AG09319 (cell line): Measurements from ENCODE around the gene SLC7A7.
"Not testable (repeated sequence)": the region's sequence is repeated elsewhere in the genome, so short reads cannot be mapped to it uniquely, and the experiment has no call there.

Experiments used
- DNase-seq: peaks from one replicate; pipeline ENCODE4 v3.0.0-alpha.2; 2010; ENCODE audit warnings: low read depth; ENCODE audit errors: extremely low read depth
- TF ChIP-seq, protein P1 (sequence below): IDR thresholded peaks from 2 replicates; pipeline ENCODE4 v1.5.1; 2011; ENCODE audit warnings: low read depth, mild to moderate bottlenecking, inconsistent platforms, low read length, moderate library complexity

The SLC7A7 gene

DNA sequence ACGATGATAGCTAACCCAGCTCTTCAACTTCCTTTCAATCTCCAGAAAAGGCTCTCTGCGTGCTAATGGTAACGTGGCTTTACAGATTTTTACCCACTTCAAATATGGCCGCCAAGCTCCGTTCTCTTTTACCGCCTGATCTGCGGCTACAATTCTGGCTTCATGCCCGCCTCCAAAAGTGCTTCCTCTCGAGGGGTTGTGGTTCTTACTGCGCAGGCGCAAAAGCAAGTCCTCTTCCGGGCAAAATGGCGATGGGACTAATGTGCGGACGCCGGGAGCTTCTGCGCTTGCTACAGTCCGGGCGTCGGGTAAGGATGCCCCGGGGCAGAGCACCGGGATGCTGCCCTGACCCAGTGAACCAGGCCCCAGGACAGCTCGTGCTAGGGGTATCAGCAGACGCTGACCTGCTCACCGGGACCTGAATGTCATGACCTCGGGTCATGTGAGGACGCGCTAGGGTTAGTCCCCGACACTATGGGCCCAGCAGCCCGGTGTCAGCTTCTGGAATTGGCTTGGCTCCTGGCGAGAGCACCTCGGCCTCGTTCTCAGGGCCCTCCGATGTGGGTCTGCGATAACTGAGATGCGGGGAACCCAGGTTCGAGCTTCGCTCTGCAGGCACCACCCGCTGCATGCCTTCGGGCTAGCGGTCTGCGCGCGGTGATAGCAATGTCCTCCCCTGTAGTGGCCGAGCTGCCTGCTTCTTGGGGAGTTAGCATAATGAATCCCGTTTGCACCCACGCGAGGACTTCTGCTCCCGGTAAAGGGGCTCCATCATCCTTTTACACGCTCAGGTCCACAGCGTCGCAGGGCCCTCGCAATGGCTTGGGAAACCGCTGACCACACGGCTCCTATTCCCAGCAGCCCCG, 48.5 kb downstream of the SLC7A7 start, which contains the start of gene OXA1L:
Gene OXA1L (plus strand): TSS at position 232 of the 866 bp plus-strand sequence. CDS start 14 bp downstream, at position 246.
- peak; percentile 95 for DNase-seq
- TF ChIP-seq, protein P1, sequence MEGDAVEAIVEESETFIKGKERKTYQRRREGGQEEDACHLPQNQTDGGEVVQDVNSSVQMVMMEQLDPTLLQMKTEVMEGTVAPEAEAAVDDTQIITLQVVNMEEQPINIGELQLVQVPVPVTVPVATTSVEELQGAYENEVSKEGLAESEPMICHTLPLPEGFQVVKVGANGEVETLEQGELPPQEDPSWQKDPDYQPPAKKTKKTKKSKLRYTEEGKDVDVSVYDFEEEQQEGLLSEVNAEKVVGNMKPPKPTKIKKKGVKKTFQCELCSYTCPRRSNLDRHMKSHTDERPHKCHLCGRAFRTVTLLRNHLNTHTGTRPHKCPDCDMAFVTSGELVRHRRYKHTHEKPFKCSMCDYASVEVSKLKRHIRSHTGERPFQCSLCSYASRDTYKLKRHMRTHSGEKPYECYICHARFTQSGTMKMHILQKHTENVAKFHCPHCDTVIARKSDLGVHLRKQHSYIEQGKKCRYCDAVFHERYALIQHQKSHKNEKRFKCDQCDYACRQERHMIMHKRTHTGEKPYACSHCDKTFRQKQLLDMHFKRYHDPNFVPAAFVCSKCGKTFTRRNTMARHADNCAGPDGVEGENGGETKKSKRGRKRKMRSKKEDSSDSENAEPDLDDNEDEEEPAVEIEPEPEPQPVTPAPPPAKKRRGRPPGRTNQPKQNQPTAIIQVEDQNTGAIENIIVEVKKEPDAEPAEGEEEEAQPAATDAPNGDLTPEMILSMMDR, result no peak

DNA sequence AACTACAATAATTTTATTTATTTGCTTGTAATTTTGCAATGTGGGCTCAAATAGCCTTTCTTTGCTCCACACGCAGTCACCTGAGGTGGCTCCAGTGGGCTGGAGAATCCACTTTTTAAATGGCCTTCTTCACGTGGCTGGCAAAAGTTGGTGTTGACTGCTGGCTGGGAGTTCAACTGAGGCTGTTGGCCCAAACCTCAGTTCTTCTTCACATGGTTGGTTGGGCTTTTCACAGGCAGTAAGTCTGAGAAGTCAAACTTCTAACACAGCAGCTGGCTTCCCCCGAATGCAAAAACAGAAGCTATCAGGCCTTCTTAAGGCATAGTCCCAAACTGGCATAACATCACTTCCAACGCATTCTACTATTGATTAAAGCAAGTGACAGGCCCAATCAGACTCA, 50.9 kb downstream of the SLC7A7 start:
- no peak for DNase-seq

DNA sequence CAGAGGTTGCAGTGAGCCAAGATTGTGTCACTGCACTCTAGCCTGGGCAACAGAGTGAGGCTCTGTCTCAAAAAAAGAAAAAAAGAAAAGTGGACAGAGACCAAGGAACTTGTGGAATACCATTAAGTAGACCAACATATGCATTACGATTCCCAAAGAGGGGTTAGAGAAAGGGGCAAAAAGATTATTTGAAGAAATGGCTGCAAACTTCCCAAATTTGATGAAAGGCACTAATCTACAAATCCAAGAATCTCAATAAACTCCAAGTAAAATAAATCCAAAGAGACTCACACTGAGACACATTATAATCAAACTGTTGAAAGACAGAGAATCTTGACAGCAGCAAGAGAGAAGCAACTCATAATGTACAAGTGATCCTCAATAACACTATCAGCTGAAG, 53.5 kb downstream of the SLC7A7 start:
- no peak for DNase-seq
- TF ChIP-seq, protein P1, result no peak

More for the DNA sequence above, 50.9 kb downstream of the SLC7A7 start:
- TF ChIP-seq, protein P1, result no peak

DNA sequence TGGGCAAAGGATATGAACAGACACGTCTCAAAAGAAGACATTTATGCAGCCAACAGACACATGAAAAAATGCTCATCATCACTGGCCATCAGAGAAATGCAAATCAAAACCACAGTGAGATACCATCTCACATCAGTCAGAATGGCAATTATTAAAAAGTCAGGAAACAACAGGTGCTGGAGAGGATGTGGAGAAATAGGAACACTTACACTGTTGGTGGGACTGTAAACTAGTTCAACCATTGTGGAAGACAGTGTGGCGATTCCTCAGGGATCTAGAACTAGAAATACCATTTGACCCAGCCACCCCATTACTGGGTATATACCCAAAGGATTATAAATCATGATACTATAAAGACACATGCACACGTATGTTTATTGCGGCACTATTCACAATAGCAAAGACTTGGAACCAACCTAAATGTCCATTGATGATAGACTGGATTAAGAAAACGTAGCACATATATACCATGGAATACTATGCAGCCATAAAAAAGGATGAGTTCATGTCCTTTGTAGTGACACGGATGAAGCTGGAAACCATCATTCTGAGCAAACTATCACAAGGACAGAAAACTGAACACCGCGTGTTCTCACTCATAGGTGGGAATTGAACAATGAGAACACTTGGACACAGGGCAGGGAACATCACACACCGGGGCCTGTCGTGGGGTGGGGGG, 57.1 kb downstream of the SLC7A7 start:
- DNase-seq, result not testable (repeated sequence)

DNA sequence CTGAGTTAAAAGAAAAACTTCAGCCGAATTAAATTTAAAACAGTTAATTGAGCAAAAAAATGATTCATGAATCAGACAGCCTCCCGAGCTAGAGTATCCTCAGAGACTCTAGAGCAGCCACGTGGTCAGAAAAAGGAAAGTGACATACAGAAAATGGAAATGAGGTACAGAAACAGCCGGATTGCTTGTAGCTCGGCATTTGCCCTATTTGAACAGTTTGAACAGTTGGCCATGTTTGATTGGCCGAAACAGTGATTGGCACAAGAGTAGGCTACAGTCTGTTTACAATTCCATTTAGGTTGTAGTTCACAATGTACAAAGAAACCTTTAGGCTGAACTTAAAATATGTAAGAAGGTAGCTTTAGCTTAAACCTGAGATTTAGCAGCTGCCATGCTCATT, 61.6 kb downstream of the SLC7A7 start:
- TF ChIP-seq, protein P1, result no peak
- DNase-seq, result no peak

DNA sequence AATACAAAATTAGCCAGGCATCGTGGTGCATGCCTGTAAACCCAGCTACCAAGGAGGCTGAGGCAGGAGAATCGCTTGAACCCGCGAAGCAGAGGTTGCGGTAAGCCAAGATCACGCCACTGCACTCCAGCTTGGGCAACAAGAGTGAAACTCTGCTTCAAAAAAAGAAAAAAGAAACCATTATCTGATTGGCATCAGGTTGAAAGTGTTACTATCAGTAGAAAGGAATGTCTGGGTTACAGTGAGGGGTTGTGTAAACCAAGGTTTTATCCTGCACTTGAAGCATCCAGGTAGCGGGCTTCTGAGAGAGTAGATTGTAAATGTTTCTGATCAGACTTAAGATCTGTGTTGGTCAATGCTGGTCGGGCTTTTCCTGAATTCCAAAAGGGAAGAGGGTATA, 62.8 kb downstream of the SLC7A7 start:
- TF ChIP-seq, protein P1, result no peak
- DNase-seq, result no peak

DNA sequence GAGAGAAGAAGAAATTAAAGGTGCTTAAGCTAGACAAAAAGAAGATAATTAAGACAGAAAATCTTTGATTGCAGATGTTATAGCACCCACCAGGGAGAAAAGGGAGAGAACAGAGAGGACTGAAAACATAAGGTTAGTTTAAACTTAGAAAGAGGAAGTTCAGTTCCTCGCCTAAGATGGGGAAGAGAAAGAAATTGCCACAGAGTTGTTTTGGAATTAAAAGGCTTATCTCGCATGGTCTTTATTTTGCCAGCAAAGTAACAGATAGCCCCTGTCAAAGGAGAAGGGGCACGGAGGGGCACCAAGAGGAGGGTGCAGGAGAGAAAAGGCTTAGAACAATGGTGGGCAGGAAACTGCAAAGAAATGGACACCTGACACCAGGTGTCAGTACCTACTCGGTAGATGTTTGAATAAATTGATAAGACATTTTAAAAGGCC, 66.6 kb downstream of the SLC7A7 start:
- no peak for DNase-seq
- TF ChIP-seq, protein P1, result no peak
